Activated T-cell treated with anti-CD3 and anti-CD28 coated beads, Interleukin-2, amount 50 U/mL, for 48 hours (primary cell): ENCODE results near the gene MAPK12.
"Not testable (repeated sequence)": the region's sequence is repeated elsewhere in the genome, so short reads cannot be mapped to it uniquely, and the experiment has no call there.

Experiments used
- DNase-seq, 2 experiments: peaks; one replicate each; pipeline ENCODE4 v3.0.0-alpha.2; 2020

Gene MAPK12

GRCh38 chr22:50210378-50211139 is 50.9 kb downstream of the MAPK12 start:
- DNase-seq = no peak

- peak; percentile 76 to 78 for DNase-seq
Observed at GRCh38 chr22:50209893-50210292, 51.6 kb downstream of the MAPK12 start.

- peak in 1 of 2 experiments; percentile 19 for DNase-seq
Observed at GRCh38 chr22:50208939-50209892, 52.3 kb downstream of the MAPK12 start.

- DNase-seq = no peak
Observed at GRCh38 chr22:50208430-50208938, 53.0 kb downstream of the MAPK12 start.

- no peak for DNase-seq
Observed at GRCh38 chr22:50207383-50208140, 53.9 kb downstream of the MAPK12 start.

GRCh38 chr22:50206599-50206998 is 54.9 kb downstream of the MAPK12 start:
- no peak for DNase-seq

GRCh38 chr22:50205781-50206569 is 55.5 kb downstream of the MAPK12 start:
- no peak for DNase-seq

- DNase-seq = not testable (repeated sequence)
Observed at GRCh38 chr22:50204998-50205397, 56.5 kb downstream of the MAPK12 start.

GRCh38 chr22:50204571-50204970 is 56.9 kb downstream of the MAPK12 start:
- no peak for DNase-seq

GRCh38 chr22:50203288-50203687 is 58.2 kb downstream of the MAPK12 start:
- DNase-seq = no peak
